Stimulated activated effector memory CD8-positive, alpha-beta T cell treated with anti-CD3 and anti-CD28 coated beads, Interleukin-12 subunit alpha, Interleukin-12 subunit beta, amount 100 ng/mL, for 72 hours (primary cell): ENCODE measurements around the gene TRIM8.
"Not testable (repeated sequence)": the region's sequence is repeated elsewhere in the genome, so short reads cannot be mapped to it uniquely, and the experiment has no call there.

ENCODE experiments used
- ATAC-seq: fragments of 150-1000 bp; cut with Tn5 transposase; 2 replicates; pipeline ENCODE4 v1.10.0; 2021
- DNase-seq, 2 donors: peaks; one replicate each; pipeline ENCODE4 v3.0.0; 2021 to 2022; ENCODE audit warnings: low spot score in 2 of 2
- H3K27ac Mint-ChIP-seq: one replicate; pipeline ENCODE4 v1.8.0; 2022; ENCODE audit warnings: mild to moderate bottlenecking, mixed read lengths
- H3K36me3 Mint-ChIP-seq: one replicate; pipeline ENCODE4 v1.8.0; 2022; ENCODE audit warnings: mild to moderate bottlenecking, mixed read lengths
- H3K4me1 Mint-ChIP-seq: one replicate; pipeline ENCODE4 v1.8.0; 2022; ENCODE audit warnings: mixed read lengths
- H3K4me3 Mint-ChIP-seq: one replicate; pipeline ENCODE4 v1.8.0; 2022; ENCODE audit warnings: mild to moderate bottlenecking, mixed read lengths
- H3K9me3 Mint-ChIP-seq: one replicate; pipeline ENCODE4 v1.8.0; 2022; ENCODE audit warnings: mixed read lengths

TRIM8 gene

DNA sequence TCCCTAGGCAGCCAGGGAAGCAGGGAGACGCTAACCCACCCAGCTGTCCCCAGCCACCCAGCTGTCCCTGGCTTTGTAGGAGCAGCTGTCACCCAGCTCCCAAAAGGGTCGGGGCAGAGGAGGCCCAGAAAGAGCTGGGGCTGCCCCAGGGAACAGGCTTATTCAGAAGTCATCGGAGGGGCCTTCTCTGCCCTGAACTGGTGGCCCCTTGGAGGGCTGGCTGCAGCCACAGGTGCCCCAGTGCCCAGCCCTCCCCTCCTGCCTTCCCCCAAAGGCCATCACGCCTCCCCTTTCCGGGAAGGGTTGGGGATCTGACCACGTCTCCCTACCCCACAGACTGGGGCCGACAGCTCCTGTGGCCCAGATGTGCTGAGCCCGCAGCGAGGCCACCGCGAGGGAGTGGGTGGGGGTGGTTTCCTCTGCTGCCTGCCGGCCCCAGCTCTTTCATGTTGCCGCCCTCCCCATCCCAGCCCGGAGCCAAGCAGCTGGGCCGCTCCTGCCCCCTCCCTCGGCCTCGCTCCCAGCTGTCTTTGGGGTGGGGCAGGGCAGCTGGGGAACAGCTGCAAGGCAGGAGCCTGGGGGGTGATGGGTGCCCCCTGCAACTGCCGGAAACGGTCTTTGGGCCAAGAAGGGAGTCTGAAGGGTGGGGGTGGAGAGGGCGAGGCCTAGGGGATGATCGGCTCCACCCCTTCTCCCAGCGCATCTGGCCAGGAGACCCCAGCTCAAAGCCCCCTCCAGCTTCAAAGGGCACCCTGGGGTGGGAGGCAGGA, 16.8 kb downstream of the TRIM8 start:
- ATAC-seq (peak; percentile 90), DNase-seq (peak; percentile 64 to 91)
- Mint-ChIP-seq H3K4me1 (peaks cover 45% of the 10 kb centered on the region), H3K27ac (peak overlapping the region; percentile 96), H3K36me3 (peaks cover 67% of the 10 kb centered on the region), H3K9me3 (no peaks in the 10 kb centered on the region), H3K4me3 (peak overlapping the region; percentile 74)

DNA sequence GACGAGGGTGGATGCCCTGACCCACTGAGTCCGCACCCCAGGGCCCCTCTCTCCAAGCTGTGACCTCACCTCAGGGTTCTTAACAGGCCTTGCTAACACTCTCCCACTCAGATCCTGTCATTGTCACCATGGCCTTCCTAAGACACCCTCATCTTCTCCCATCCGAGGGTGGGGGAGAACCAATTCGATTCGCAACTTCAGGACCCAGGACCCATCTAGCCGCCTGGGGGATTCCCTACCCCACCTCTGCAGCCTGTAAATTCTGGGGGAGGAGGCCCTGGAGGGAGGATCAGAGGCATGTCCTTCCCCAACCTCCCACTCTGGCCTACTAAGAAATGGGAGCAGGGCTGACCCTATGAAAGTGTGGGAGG, 17.4 kb downstream of the TRIM8 start:
- DNase-seq (no peak), ATAC-seq (peak; percentile 67)
- Mint-ChIP-seq H3K9me3 (no peaks in the 10 kb centered on the region), H3K27ac (peak overlapping the region; percentile 96), H3K4me1 (peaks cover 45% of the 10 kb centered on the region), H3K4me3 (peak overlapping the region; percentile 74), H3K36me3 (peaks cover 61% of the 10 kb centered on the region)

DNA sequence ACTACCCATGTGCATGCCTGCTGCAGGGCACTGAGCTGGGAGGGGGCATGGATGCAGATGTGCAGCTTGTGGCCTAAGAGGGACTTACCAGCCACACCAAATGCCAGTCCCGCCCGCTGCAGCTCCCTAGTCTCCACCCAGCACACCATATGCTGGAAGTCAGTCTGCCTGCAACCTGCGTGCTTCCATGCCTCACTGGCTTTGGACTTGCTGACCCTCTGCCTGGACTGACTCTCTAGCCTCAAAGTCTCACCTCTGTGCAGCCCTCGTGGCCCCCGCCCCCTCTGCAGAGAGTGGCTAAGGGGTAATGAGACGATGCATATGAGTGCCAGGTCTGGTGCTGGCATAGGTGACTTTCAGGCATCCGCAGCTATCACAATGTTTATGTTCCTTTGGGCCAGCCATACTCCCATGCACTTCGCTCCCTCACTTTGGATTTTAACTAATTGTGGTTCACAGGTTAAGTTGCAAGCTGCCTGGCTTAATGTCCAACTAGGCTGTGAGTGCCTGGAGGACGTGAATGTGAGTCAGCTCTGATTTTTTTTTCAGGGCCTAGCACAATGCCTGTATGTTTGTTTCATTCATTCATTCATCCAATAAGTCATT, 21.7 kb downstream of the TRIM8 start:
- H3K27ac Mint-ChIP-seq = peak overlapping the region; percentile 32
- H3K36me3 Mint-ChIP-seq = peaks cover 31% of the 10 kb centered on the region
- no peaks in the 10 kb centered on the region for H3K9me3 Mint-ChIP-seq
- ATAC-seq (no peak), DNase-seq (no peak)
- H3K4me1 Mint-ChIP-seq = peaks cover 23% of the 10 kb centered on the region
- no peak overlapping the region for H3K4me3 Mint-ChIP-seq

DNA sequence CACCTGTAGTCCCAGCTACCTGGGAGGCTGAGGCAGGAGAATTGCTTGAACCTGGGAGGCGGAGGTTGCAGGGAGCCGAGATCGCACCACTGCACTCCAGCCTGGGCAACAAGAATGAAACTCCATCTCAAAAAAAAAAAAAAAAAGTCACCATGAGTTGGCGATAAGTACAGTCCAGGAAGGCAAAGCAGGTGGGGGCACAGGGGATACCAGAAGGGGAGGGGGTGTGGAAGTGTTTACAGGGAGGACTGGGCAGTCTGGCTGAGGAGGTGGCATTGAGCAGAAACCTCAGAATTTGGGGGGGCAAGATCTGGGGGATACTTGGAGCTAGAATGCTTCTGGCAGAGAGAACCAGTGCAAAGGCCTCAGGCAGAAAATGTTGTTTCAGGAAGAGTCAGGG, 23.1 kb downstream of the TRIM8 start:
- H3K9me3 Mint-ChIP-seq, DNase-seq, ATAC-seq, H3K4me3 Mint-ChIP-seq: not testable (repeated sequence)
- Mint-ChIP-seq H3K36me3 (peaks cover 17% of the 10 kb centered on the region), H3K4me1 (peaks cover 13% of the 10 kb centered on the region), H3K27ac (peak overlapping the region; percentile 83)

DNA sequence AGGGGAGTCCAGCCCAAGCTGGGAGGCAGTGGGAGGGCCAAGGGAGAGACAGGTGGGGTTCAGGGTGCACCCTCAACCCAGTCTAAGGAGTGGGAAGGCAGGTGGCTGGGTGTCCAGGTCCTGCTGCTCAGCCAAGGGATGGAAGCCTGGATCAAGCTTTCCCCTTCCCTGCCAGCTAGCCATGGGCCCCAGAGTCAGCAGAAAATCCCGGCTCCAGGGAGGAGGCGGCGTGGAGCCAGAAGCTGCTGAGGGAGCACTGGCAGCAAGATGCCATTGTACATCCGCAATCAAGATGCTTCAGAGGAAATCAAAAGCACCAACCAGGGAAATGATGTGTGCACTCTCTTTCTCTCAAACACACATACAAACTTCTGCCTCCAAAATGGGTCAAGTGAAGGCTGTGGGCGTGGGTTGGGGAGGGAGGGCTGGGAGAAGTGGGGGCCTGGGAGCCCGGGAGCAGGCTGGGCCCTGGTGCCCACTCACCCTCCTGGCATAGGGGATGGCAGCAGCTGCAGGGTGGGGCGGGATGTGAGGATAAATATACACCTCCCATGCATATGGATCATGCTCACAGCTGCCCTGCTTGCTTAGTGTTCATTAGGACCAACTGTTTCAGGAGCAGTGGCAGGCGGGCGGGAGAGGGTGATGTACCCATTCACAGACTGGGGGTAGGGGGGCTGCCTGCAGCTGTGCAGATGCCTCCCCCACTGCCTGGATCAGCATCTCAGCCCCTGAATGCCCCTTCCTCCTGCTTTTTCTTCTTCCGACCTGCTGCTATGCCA, 24.2 kb downstream of the TRIM8 start:
- H3K4me1 Mint-ChIP-seq = peaks cover 15% of the 10 kb centered on the region
- DNase-seq = no peak
- H3K4me3 Mint-ChIP-seq = no peak overlapping the region
- H3K27ac Mint-ChIP-seq = peak overlapping the region; percentile 83
- peaks cover 23% of the 10 kb centered on the region for H3K36me3 Mint-ChIP-seq
- no peaks in the 10 kb centered on the region for H3K9me3 Mint-ChIP-seq
- ATAC-seq = peak; percentile 24

DNA sequence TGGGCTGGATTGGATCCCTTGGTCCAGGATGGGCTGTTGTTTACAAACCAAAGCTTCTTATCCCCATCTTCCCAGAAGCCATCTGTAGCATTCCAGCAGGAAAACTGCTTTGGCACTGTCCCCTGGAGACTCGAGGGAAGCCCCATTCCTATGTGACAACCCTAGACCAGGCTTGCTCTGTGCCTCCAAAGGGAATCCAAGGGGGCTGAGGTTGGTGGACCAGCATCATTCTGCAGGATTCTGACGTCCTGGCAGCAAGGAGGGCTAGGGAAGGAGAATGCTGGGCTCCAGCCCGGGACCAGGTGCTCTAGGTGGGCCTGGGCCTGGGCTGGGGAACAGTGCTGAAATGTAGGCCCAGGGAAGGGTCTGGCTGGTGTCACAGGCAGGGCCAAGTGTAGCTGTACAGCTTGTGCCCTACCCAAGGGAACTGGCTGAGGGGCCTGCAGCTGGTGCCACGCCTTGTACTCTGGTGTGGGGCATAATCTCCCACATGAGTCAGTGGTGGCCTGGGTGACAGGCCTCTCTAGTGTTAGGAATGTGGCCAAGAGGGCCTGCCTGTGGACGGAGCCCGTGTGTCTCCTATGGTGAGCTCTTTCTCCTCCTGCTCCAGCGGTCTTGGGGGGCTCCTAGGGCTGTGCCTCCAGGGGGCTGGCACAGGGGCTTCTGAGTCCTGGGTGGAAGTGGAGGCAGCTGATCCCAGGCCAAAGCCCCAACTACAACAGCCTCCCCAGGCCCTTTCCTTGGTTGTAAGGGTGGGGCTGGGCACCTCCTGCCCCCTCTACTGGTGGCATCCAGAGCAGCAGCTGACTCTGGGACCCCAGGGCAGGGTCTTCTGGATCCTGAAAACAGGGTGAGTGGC, 25.2 kb downstream of the TRIM8 start:
- peaks cover 29% of the 10 kb centered on the region for H3K36me3 Mint-ChIP-seq

DNA sequence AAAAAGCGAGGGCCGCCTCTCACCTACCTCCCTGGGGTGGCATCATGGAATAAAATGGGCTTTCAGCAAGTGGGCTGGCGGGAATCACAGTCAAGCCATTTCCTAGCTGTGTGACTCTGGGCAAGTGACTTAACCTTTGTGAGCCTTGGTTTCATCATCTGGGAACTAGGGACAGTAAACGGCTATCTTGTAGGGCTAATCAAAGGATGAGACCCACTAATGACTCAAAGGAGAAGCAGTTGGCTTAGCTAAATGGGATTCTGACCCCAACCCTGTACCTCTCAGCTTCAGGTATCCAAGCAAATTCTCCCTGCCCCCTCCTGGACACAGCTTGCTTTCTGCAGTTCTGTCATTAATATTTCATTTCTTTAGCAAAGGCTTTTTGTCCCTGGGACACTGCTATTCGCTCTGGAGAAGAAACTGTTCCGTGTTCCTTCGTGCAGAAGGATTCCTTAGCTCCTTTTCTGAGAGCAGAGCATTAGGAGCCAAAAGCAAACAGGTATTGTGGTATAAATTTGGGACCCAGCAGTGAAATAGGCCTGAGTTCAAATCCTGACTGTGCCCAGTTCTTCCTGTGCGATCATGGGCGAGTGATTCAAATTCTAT, 25.9 kb downstream of the TRIM8 start:
- Mint-ChIP-seq H3K27ac (peak overlapping the region; percentile 64), H3K4me1 (peaks cover 31% of the 10 kb centered on the region), H3K9me3 (no peaks in the 10 kb centered on the region), H3K4me3 (no peak overlapping the region), H3K36me3 (peaks cover 33% of the 10 kb centered on the region)
- DNase-seq (no peak), ATAC-seq (no peak)

More for the DNA sequence above, 25.2 kb downstream of the TRIM8 start:
- ATAC-seq (peak; percentile 25), DNase-seq (peak in 1 of 2 donors; percentile 64)
- Mint-ChIP-seq H3K27ac (peak overlapping the region; percentile 58), H3K9me3 (no peaks in the 10 kb centered on the region), H3K4me3 (no peak overlapping the region), H3K4me1 (peaks cover 24% of the 10 kb centered on the region)

DNA sequence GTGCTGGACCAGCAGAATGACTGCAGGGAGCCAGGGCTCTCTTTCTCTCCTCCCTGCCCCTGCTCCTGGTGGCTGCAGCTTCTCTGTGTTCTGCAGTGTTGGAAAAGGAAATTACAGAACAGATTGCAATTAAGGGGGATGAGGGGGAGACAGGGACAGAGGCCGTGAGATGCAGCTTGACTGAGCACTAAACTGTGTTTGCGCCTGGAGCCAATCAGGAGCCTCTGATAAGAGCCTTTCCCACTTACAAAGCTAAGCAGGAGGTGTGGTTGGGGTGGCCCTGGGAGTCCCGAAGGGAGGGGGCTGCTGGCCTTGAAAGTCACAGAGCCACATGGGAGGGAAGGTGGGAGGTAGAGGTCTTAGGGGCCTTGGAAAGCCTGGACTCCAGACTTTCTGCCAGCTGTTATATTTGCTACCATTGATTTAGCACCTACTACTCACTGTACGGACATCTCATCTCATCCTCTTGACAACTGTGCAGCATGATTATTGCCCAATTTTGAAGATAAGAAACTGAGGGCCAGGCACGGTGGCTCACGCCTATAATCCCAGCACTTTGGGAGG, 26.7 kb downstream of the TRIM8 start:
- DNase-seq (no peak), ATAC-seq (no peak)
- H3K9me3 Mint-ChIP-seq = no peaks in the 10 kb centered on the region
- peaks cover 39% of the 10 kb centered on the region for H3K4me1 Mint-ChIP-seq
- H3K36me3 Mint-ChIP-seq = peaks cover 41% of the 10 kb centered on the region
- no peak overlapping the region for H3K4me3 Mint-ChIP-seq
- peak overlapping the region; percentile 64 for H3K27ac Mint-ChIP-seq

DNA sequence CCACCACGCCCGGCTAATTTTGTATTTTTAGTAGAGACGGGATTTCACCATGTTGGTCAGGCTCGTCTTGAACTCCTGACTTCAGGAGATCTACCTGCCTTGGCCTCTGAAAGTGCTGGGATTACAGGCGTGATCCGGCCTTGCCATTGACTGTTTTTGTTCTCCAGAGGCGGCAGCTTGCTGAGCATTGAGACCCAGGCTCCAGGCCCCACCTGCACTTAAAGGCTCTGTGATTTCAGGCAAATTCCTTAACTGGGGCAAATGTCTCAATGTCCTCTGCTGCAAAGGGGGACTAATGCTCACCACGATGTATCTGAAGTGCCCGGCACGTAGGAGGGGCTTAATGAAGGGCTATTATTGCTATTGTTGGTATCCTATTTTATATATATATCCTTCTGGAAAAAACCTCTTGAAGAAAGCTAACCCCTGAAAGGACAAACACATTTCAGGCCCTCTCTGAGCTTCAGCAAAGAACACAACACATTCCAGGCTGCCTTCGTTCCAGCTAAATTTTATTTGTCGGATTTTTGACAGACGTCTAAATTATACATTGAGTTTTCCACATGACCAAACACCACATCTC, 29.0 kb downstream of the TRIM8 start:
- ATAC-seq = no peak
- H3K36me3 Mint-ChIP-seq = peaks cover 49% of the 10 kb centered on the region
- H3K4me3 Mint-ChIP-seq = peak overlapping the region; percentile 60
- H3K4me1 Mint-ChIP-seq = peaks cover 28% of the 10 kb centered on the region
- H3K9me3 Mint-ChIP-seq = no peaks in the 10 kb centered on the region
- peak overlapping the region; percentile 69 for H3K27ac Mint-ChIP-seq
- no peak for DNase-seq

DNA sequence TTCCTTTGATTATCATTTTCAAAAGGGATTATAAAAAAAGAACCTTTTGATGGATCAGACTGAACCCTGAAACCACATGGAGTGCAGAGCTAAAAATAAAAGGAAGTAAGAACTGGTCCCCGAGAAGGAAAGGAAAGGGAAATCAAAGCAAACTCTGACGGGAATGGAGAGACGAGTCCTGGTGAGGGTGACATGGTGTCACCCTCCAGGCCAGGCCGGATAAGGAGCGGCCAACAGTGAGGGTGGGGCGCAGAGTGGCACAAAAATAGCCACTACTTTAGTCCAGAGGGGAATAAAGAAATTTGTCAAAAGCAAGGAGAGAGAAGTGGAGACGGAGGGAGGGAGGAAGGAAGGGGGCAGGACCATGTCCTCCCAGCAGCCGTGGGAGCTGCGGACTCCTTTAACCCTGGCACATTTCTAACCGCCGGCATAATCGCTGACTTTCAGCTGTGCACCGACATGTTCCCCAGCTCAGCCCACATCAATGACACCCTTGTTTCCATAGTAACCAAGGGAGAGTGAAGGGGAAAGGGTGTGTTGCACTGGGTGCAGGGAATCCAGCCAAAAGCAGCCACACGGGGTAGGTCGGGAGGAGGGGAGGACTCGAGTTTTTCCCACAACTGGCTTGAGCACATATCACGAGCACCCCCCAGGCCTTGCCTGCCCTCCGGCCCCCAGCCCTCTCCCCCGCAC, 29.7 kb downstream of the TRIM8 start:
- Mint-ChIP-seq H3K4me1 (peaks cover 32% of the 10 kb centered on the region), H3K36me3 (peaks cover 45% of the 10 kb centered on the region), H3K4me3 (peak overlapping the region; percentile 60), H3K9me3 (no peaks in the 10 kb centered on the region), H3K27ac (peak overlapping the region; percentile 69)
- DNase-seq (peak in 1 of 2 donors; percentile 69), ATAC-seq (peak; percentile 92)

DNA sequence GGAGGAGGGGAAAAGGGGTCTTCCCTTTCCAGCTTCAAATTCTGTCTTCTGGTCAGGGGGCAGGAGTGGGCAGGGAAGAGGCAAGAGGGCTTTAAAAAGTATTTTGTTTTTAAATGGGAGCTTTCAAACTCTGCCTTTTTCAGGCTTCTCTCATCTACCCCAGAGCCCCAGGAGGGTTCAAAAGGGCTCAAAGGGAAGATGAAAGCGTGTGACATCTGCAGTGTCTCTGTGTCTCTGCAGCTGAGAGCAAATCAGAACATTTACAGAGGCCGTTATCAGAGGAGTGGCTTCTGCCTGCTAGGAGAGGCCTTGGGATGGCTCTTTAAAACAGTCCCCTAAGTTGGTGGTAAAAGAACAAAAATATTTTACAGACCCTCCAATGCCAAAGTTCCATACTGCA, 30.3 kb downstream of the TRIM8 start:
- peaks cover 34% of the 10 kb centered on the region for H3K4me1 Mint-ChIP-seq
- peak; percentile 19 for ATAC-seq
- H3K36me3 Mint-ChIP-seq = peaks cover 45% of the 10 kb centered on the region
- H3K9me3 Mint-ChIP-seq = no peaks in the 10 kb centered on the region
- no peak for DNase-seq
- H3K27ac Mint-ChIP-seq = peak overlapping the region; percentile 69
- H3K4me3 Mint-ChIP-seq = peak overlapping the region; percentile 60

DNA sequence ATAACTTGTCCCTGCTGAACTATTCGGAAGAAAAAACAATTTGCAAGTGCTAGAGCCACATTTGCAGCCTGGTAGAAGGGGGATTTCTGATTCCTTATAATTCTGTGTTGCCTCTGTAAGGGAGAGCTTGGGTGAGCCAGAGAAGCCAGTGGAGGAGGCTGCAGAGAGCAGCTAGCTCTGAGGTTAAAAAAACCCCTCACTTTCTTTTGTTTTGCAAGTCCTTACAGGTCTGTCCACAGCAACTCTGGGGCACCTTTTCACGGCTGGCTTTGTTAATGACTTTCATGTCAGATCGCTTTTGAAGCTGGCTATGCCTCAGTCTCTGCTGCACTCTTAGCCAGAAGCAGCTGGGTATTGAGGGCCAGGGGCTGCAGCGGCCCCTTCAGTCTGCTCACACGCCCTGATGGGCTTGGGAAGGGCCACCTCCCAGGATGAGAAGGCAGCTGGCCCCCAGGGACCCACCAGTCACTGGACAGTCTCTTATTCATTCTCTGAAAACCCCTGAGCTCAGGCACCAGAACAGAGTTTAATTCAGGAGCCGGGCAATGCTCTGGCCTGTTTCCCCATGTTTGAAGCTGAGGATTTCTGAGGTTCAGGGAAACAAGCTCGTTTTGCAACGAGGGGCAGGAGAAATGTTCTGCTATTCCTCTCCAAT, 30.9 kb downstream of the TRIM8 start:
- DNase-seq (no peak), ATAC-seq (no peak)
- Mint-ChIP-seq H3K9me3 (no peaks in the 10 kb centered on the region), H3K27ac (no peak overlapping the region), H3K4me3 (peak overlapping the region; percentile 60), H3K4me1 (peaks cover 34% of the 10 kb centered on the region), H3K36me3 (peaks cover 47% of the 10 kb centered on the region)
